Coronary artery (tissue), 2 donors: ENCODE results near the gene ITGB3BP.
"Not testable (repeated sequence)": the region's sequence is repeated elsewhere in the genome, so short reads cannot be mapped to it uniquely, and the experiment has no call there.

Source experiments
- DNase-seq: peaks from one replicate; pipeline ENCODE4 v3.0.0-alpha.2; 2017; ENCODE audit warnings: low spot score
- H3K27ac ChIP-seq, 2 donors: fragments of 200-600 bp; sonication (generic); one replicate each; pipeline ENCODE4 v1.5.1; 2016 to 2019
- H3K4me3 ChIP-seq: fragments of 200-600 bp; sonication (generic); 2 replicates; pipeline ENCODE4 v1.5.1; 2016; ENCODE audit warnings: mild to moderate bottlenecking, moderate library complexity
- TF ChIP-seq, protein P1 (sequence below): fragments of 200-600 bp; sonication (generic); IDR thresholded peaks from one replicate; pipeline ENCODE4 v1.5.1; 2019; ENCODE audit warnings: antibody characterized with exemption

The ITGB3BP gene, protein sequence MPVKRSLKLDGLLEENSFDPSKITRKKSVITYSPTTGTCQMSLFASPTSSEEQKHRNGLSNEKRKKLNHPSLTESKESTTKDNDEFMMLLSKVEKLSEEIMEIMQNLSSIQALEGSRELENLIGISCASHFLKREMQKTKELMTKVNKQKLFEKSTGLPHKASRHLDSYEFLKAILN

DNA sequence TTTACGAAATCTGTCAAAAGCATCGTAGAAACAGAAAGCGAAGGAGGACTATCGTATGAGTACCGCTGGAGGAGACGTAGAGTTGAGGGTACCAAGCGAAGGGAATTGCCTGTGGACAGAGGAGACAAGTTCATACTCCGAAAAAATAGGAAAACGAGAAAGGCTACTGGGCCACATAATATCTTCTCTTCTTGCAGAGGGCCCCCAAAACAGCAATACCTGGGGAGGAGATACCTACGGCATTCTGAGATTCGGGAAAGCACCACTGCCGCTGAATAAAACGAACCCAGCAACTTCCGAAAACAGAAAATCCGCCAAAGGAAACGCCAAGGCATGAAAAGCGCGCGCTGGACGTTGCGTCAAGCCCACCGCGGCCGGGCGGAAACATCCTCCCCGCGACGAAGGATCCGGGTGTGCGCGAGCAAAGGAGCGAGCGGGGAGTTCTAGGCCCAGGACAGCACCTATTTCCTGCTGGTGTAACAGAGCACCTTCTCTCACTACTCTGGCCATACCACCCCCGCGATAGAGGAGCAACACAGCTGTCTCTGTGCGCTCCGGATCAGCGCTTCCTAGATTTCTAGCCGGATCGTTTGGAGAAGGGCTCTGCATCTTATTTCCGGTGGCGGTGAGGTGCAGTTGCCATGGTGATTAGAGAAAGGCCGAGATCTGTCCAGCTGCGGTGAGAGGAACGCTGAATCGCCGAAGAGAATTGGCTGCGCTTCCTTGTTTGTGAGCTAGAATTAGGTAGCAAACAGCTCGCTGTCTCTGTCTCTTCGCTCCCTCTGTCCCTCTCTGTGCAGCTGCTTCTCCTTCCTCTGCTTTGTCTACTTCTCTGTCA lies at the start of gene ITGB3BP, which contains the start of gene EFCAB7:
ITGB3BP (minus strand) TSS at position 335 of the 838 bp plus-strand sequence; CDS start at position 243, 92 bp downstream.
EFCAB7 (plus strand) TSS at position 635 of the 838 bp plus-strand sequence. CDS start 2,048 bp downstream, outside the sequence.
- peak within 1 kb of the TSS; percentile 84 to 98 for H3K27ac ChIP-seq
- TF ChIP-seq, protein P1, sequence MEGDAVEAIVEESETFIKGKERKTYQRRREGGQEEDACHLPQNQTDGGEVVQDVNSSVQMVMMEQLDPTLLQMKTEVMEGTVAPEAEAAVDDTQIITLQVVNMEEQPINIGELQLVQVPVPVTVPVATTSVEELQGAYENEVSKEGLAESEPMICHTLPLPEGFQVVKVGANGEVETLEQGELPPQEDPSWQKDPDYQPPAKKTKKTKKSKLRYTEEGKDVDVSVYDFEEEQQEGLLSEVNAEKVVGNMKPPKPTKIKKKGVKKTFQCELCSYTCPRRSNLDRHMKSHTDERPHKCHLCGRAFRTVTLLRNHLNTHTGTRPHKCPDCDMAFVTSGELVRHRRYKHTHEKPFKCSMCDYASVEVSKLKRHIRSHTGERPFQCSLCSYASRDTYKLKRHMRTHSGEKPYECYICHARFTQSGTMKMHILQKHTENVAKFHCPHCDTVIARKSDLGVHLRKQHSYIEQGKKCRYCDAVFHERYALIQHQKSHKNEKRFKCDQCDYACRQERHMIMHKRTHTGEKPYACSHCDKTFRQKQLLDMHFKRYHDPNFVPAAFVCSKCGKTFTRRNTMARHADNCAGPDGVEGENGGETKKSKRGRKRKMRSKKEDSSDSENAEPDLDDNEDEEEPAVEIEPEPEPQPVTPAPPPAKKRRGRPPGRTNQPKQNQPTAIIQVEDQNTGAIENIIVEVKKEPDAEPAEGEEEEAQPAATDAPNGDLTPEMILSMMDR = no peak
- peak within 1 kb of the TSS; percentile 89 for H3K4me3 ChIP-seq
- peak; percentile 89 for DNase-seq

GRCh38 chr1:63572686-63573085 lies 49.7 kb upstream of the ITGB3BP start:
- not testable (repeated sequence) for DNase-seq, H3K27ac ChIP-seq, H3K4me3 ChIP-seq

DNA sequence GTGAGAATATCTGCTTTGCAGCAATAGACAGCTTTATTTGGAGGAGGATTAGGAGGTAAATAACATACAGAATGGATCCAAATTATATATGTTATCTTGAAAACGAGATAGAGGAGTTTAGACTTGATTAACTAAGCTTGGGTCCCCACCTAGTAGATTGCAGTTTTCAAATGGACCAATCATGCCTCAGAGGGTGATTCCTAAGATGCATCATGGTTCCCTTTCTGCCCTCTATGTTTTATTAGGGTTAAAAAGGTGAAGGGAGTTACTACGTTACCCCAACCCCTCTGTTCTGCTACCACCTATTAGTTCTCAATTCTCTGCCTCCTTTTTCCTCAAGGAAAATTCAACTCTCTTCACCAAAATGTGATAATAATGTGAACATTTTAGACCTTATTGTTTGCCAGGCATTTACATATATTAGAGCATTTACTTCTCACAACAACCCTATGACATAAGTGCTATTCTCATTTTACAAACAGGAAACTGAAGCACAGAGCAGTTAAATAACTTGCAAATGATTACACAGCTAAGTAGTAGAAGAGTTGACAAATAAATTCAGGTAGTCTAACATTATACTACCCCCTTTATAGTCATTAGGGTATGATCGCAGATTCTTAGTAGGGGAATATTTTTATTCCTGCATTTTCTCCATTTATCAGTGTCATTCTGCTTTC lies 46.8 kb upstream of the ITGB3BP start:
- H3K4me3 ChIP-seq = no peak overlapping the region
- TF ChIP-seq, protein P1 = no peak
- DNase-seq = no peak
- no peak overlapping the region for H3K27ac ChIP-seq

DNA sequence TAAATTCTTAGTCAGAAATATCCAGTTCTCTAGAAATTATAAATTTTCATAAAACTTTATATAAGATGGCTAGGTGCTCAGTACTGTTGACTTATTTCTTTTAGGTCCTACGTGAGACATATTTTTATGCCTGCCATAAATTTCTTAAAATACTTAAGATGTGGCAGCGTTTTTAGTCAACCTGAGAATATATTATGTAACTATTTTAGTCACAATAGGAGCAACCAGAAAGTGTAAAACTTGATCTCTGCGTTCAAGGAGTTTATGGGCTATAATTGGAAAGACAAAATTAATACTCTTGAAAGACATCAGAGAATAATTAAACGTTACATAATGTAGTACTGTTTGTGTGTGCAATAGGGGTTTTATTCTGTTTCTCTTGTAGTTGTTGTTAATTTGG lies 46.0 kb upstream of the ITGB3BP start:
- DNase-seq = no peak
- TF ChIP-seq, protein P1 = no peak
- Histone ChIP-seq H3K27ac (no peak overlapping the region), H3K4me3 (no peak overlapping the region)

- TF ChIP-seq, protein P1 = no peak
- H3K4me3 ChIP-seq = no peak overlapping the region
- no peak overlapping the region for H3K27ac ChIP-seq
- DNase-seq = no peak
Measured at GRCh38 chr1:63563745-63564144, 40.7 kb upstream of the ITGB3BP start.

GRCh38 chr1:63559357-63559756 lies 36.3 kb upstream of the ITGB3BP start:
- H3K27ac ChIP-seq = no peak overlapping the region
- TF ChIP-seq, protein P1 = no peak
- DNase-seq = no peak
- no peak overlapping the region for H3K4me3 ChIP-seq

GRCh38 chr1:63557365-63557987 lies 34.5 kb upstream of the ITGB3BP start:
- DNase-seq = no peak
- TF ChIP-seq, protein P1 = no peak

More at GRCh38 chr1:63557365-63557987, 34.5 kb upstream of the ITGB3BP start:
- Histone ChIP-seq H3K27ac (no peak overlapping the region), H3K4me3 (no peak overlapping the region)
